CD4-positive, alpha-beta T cell treated with Interferon gamma for 1 hour (primary cell): ENCODE data around the gene RGS16.
A peak's percentile ranks its signal among the peaks of the same experiment; 100 is the strongest.

Experiments
- DNase-seq: peaks from one replicate; pipeline ENCODE4 v3.0.0-alpha.2; 2020

Gene RGS16

DNA sequence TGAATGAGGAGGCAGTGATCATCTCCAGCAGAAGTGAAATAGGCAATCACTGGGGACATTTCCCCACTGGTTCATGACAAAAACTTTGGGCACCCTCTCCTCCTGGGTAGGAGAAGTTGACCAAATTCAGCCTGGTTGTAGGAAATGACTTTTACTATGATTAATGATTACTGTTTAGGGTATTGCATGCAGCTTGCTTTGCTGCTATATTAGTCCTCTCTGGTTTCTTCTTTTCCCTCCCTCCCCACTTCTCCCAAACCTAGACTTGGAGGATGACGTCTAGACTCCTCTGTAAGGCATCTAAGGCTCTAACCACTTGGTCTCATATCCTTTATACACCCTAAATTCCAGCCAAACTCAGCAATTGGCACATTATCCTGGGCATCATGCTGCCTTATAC, 3.4 kb upstream of the RGS16 start:
- no peak for DNase-seq

DNA sequence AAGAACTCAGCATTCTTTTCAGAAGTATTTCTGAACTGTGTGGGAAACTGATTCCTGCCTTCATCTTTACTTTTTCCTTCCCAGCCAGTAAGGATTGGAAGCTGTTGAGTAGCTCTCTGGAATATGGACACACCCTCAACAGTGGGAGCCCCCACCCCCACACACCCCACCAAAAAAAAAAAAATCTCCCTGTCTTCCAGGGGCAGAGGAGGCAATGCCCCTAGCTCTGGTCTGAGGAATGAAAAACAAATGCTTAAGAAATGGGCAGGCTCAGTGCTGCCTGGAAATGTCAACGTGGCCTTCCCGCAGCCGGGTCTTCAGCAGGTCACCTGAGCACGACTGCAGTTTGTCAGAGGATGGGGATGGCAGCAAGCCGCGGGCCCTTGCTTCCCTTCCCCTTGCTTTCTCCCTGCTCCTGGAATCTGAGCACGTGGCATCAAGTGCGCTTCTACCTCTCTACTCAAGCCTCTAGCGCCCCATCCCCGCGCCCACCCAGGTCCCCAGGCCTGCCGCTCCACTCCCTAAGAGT, 479 bp downstream of the RGS16 start:
- DNase-seq, result no peak

DNA sequence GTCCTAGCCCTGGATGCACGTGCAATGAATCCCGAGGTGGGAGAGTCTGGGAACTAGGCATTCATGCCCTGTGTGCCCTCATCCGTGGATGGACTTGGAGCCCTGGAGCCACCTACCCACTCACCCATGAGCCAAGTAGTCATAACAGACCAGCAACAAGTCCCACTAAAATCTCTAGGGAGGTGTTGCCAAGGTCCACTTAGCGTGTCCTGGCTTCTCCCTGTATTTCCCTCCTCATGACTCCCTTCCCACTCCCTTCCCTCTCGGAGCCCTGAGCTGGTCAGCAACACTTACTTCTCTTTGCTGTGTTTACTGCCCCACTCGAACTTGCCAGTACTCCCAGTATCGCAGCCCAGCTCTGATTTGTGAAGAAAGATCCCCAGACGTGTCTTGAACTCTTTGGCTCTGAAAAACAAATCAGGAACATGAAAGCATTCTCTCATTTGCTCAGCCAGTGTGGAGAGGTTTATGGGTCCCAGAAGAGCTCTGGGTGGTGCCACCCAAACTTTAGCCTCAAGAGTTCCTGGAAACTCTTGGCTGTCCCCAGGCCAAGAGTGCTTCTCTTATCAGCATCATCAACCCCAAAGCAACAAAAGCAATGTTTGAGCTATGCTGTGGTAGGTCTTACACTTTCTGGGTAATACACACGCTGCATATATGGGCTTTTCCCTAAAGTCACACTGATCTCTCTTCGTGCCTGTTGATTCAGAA, 1.1 kb downstream of the RGS16 start:
- DNase-seq, result no peak

DNA sequence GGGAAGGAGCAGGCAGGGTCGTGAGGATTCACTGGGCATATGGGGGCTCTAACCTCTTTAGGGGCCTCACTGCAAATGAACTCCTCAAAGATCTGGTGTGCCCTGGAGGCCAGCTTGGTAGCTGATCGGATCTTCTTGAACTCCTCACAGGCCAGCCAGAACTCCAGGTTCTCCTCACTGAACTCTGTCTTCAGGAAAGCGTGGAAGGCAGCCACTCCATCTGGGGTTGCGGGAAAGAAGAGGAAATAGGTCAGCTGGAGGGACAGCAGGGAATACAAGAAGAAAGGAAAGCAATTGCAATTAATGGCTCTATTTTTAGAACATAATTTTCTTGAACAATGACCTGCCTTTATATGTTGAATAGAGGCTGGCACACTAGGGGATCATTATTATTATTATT, 2.3 kb downstream of the RGS16 start:
- DNase-seq, result no peak

DNA sequence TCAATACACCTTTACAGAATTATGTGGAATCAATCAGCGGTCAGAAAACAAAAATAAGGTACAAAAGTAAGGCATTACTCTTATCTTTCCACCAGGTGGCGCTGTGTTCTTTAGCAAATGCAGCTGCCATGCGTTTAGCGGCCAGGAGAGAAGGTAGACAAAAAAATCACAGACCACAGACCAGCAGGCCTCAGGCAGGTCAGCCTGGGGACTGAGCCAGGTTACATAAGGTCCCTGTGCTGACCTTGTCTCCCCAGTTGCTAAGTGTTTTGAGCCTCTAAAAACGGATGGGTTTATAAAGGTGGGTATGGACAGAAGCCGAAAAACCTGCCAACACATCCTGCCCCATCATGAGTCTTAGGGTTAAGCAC, 2.8 kb downstream of the RGS16 start:
- DNase-seq, result peak; percentile 63

DNA sequence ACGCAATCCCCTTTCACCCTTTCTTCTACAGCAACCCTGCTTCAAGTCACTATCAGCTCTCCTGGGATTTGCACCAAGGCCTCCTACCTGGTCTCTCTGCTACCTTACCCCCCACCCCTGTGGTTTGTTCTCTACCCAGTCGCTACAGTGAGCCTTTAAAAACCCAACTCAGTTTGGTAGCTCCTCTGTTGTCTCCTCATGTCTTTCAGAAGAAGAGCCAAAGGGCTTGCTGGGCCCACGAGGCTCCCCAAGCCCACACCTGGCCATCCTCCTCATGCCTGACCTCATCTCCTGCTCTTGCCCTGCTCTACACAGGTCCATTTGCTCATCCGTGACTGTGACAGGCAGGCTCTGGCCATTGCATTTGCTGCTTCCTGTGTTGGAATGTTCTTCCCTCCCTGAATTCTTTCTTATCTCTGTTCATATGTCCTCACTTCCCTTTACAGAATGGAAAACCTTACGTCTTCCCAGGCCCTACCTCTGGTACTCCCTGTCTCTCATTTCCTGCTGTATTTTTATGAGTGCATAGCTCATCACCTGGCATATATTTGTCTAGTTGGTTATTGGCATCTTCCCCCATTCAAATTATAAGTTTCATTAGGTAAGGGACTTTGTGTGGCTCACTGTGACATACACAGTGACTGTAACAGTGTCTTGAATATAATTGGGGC, 3.3 kb downstream of the RGS16 start:
- DNase-seq, result no peak

DNA sequence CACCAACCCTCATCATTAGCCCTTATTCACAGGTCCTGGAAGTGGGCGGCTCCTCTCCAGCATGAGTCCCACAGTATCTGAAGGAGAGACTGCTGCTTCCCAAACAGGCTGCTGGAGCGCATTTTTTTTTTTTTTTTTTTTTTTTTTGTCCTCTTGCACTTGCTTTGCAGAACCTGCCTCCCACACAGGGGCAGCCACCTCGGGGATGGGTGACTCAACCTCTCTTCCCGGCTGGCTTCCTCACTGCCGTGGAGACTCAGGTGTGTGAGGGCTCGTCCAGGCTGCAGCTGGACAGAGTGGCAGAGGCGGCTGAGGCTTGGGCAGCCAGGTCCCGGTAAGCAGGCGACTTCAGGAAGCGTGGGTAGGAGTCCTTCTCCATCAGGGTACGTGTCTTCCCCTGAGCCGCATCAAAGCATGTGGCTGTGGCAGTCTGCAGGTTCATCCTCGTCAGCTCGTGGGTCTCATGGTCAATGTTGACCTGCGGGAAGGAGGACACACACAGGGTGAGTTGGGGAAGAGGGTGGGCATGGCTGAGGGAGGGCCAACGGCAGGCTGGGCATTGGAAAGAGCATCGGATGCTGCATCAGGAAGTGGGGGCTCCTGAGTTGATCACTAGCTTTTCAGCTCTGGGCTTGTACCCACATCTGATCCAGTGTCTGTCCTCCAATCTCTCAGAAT, 4.0 kb downstream of the RGS16 start:
- no peak for DNase-seq

DNA sequence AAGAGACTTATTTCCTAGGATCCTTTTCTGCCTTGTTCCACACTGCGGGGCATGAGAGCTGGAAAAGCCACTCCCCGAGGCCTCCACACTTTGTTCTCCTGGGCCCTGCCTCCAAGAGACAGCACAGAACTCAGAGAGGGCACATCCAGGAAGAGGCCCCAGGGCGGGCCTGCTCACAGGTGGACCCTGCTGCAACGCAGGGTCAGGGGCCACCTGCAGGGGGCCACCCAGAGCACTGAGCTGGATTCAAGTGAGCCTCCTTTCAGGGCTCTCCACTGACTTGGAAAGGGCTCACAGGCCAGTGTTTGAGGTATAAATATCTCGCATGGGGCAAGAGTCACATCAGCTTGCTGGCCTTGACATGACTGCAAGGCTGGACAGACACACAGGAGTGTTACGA, 4.8 kb downstream of the RGS16 start:
- DNase-seq, result no peak

DNA sequence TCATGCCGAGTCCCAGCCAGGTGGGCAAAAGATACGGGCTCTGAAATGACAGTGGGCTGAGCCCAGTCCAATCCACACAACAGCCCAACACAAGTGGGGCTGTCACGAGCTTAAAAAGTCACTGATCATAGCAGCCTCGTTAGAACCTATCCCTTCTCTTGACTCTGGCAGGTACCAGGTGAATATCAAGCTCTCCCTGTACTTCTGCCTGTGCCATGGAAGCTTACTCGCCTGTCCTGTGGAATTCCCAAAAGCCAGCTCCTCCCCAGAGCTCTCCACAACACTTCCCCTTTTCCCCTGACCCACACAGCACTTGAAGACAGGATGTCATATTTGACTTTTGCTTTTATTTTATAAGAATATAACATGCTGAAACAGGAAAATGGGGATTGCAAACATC, 5.9 kb downstream of the RGS16 start:
- DNase-seq, result no peak

DNA sequence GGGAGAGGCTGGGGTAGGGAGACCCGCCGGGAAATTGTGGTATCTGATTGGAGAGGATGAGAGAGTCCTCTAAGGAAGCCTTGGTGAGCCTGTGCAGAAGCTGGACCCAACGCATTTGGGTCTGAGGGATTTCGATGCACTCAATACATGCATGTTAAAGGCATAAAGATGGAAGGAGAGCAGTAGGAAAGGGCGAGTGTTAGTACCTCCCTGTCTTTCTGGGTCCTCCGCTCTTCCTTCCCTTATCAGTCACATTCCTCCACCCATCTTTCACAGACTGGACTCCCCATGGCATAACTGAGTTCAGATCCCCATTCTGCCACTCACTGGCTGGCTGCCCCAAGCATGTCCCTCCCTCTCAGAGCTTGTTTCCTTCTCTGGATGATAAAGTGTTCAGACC, 7.3 kb downstream of the RGS16 start:
- DNase-seq, result no peak

DNA sequence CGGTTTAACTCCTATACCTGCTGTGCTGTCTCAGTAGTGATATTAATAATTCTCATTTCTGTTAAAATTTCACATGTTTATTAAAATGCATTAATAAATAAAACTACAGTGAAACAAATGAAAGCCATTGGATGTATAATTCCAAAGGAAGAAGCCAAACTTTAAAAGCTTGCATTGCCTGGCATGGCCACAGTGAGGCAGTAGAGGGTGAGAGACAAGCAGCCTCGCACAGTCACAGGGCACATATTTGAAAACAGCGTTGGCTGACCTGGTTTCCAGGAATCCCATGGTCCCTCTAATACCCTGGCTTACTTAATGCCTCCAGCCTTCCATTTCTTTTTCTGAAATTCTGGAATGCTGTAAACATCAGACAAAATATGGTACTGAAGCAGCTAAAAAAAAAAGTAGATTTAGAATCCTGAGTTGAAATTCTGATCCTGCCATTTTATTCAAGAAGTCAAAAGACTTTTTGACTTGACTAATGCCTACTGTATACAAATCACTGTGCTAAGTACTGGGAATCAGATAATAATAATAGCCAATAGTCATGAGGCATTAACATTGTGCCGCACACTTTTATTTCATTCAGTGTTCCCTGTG, 8.4 kb downstream of the RGS16 start:
- peak; percentile 57 for DNase-seq

DNA sequence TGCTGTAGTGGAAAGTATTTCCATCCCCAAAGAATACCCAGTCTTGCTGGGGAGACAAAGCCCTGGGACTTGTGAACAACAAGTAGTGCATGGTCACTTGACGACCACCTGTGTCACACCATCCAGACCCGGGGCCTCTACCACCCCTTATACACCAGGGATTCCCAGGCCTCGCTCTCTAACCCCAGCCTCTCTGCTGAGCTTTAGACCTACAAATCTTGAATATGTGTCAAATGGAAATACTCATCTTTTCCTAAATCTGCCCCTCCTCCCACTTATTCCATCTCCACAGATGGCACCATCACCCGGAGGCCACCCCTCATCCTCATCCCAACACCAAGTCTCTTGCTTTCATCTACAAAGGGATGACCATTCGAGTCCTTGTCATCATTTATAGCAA, 14.3 kb downstream of the RGS16 start:
- no peak for DNase-seq

DNA sequence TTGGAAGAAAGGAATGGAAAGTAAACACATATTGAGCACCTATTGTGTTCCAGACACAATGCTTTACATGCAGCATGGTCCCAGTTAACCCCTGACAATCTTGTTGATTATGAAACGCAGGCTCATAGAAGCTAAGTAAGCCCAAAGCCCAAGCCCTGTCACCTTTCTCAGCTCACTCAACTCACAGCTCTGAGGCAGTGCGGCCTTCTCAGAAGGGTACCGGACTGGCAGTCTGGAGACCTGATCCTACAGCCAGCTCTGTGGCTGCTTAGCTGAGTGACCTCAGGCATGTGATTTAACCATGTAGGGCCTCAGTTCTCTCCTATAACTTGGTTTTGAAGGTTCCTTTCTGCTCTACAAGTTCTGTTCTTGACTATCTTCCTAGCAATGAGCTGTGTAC, 14.7 kb downstream of the RGS16 start:
- DNase-seq, result no peak

DNA sequence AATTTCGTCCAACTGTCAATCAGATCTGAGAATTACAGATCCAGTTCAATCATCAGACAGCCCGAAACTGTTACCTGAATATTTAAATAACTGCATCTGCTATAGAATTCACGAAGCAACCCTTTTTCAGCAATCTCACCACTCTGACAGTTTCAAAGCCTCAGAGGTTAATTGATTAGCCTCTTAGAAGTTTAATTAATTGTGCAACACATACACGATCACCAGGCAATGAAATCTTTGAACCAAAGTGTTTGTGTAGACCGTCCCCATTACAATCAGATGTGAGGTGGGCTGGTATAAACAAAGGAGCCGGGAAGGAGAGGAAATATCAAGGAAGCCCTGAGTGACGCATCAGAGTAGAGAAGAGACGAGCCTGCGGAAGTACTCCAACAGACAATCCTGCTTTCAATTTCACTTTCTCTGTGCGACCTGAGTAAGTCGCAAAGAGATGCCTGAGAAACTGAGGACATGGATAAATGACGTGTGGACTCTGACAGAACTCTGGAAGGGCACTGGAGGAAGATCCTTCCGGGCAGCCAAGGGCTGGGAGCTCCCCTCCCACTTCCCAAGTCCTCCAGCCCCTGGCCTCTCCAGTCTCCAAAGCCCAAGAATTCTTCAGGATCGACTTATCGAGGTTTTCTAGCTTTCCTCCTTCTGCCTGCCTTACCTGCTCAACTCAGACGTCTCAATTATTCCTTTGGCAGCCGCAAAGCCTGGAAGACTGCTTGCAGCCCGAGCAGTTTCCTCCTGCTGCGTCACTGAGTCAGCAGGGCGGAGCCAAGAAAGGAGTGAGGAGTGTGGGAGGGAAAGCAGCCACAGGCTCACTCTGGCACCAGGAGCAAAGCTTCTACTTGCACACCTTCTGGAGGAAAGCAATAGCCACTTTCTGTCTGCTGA, 15.4 kb downstream of the RGS16 start, which contains the start of gene RNASEL:
Gene RNASEL, minus strand, starts transcription at position 757 of the 897 bp plus-strand sequence. CDS start 2,450 bp downstream, outside the sequence.
- peak; percentile 54 for DNase-seq

DNA sequence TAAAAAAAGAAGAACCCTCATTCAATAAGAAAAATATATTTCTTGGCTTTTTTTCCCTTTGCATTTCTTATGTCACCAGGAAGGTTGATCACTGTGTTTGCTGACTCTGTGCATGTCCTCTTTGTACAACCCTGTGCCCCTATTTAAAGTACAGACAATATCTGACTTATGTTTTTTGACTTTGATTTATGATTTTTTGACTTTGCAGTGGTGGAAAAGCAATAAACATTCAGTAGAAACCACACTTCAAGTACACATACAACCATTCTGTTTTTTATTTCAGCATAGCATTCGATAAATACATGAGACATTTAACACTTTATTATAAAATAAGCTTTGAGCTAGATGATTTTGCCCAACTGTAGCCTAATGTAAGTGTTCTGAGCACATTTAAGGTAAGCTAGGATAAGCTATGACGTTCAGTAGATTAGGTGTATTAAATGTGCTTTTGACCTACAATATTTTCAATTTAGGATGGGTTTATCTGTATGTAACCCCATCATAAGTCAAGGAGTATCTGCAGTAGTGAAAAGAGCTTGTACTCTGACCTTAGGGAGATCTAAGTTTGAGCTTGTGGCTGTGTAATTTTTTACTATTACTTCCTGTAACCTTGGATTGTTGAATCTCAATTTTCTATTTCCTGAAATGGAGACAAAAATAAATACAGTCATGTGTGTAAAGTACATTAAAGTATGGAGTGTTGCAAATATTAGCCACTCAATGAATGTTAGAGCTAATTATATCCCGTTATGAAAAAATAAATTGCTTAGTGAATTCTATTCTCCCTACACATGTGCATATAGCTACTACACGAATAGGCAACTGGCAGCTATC, 16.3 kb downstream of the RGS16 start:
- no peak for DNase-seq

DNA sequence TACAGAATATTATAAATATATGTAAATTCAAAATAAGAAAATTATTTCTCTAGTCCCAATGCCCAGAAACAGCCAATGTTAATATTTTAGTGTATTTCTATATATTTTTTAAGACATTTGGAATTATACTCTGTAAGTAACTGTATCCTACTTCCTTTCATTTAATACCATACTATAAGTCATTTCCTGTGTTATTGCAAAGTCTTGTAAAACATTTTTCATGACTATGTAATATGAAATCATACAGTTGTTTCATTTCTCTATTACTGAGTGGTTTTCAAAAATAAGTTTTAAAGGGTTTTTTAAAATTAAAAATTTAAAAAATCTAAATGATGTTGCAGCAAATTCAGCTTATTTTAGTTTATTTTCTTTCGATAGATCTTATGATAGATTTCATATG, 17.1 kb downstream of the RGS16 start:
- no peak for DNase-seq

DNA sequence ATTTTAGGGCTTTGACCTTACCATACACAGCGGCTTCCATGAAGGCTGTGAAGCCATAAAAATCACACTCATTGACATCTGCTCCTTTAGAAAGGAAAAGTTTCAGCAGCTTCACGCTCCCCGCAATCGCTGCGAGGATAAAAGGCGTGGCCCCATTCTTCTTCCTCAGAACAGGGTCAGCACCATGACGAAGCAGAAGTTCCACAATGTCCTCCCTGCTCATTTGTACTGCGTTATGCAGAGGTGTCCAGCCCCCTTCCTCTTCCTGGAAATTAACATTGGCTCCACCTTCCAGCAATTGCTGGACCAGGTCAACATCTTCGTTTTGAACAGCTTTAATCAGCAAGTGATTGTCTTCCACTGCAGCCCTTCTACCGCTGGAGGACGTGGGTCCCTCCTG, 17.8 kb downstream of the RGS16 start:
- peak; percentile 8 for DNase-seq

DNA sequence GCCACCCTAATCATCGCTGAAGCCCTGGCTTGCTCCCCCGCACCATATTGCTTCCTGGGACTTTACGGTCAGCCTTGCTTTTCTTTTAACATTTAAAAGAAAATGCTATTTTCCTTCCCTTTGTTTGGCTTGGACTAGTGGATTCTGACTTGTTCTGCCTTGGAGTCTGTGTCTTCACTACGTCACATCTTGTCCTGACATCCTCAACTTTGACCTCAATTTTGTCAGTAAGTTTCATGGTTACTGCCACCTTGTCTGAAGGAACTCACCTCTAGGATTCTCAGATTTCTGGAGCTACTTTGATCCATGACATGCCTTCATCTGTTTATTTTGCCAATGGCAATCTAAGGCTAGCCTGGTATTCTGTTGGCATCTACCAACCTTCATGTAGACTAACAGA, 19.4 kb downstream of the RGS16 start:
- no peak for DNase-seq

DNA sequence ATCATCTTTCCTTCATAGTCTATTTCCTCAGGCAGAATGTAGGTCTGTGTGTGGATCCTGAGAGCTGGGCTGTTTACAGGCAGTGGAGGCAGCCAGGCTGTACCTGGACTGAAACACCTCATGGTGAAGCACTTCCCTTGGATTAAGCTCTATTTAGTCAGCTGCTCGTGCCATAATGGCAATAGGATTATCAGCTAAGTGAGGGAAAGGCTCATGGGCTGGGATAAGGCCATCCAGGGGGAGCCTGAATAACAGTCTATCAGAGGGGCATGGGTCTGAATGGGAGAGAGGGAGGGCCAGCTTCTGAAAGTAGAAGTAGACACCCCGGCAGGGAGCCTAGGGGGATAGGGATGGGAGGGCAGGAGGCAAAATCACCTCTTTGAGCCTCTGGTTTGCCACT, 23.5 kb downstream of the RGS16 start:
- DNase-seq, result no peak

DNA sequence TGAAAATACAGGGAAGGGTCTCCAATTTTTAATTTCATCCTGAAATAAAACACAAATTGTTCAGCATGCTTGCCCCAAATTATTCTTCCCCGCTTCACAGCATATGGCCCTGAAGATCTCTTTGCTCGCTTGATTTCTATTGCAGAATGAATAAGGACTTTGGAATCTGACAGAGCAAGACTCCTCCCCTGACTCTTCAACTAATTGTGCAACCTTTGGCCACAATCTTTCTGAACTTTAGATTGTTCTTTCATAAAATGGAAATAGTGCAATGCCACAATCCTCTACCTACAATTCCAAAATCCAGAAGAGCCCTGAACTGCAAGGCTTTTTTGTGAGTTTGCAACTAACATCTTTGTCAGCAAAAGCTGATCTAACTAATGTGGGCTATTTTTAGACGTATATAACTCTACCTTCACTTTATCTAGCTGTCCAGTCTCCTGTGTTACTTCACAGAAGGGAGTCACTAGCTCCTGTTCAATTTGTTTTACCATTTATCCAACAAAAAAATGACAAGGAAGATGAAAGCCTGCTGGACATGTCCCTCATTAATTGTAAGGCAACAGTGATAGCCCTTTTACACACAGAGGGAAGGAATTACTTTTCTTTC, 28.5 kb downstream of the RGS16 start:
- no peak for DNase-seq

DNA sequence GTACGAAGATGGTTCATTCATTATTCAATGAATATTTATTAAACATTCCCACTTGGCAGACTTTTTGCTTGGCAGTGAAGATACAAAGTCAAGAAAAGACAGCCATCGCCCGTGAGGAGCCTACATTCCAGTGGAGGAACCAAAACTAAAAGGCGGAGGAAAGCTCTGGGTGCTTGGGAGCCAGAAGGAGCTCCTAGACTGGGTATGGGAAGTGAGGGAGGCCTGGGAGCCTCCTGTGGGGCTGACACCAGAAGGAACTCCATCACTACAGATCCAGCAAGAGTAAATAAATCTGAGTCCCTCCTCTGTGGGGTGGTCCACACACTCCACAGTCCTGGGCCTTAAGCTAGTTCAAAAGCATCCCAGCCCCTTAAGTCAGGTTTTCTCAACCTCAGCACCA, 30.0 kb downstream of the RGS16 start:
- DNase-seq, result no peak
